AG04449 (cell line): ENCODE results near the gene ETS1.

Experiments used
- CTCF ChIA-PET: fragments of 350-600 bp; formaldehyde crosslinking; extraction: SDS; loops from one replicate; lab custom pipeline; 2021; ENCODE audit warnings: antibody characterized with exemption; lab: Yijun Ruan, JAX
- POLR2A ChIA-PET: fragments of 400-600, 350-600 bp; formaldehyde crosslinking; extraction: SDS; loops from one replicate; lab custom pipeline; 2020; ENCODE audit warnings: antibody characterized with exemption, inconsistent platforms; lab: Yijun Ruan, JAX
- DNase-seq: peaks from one replicate; pipeline ENCODE4 v3.0.0-alpha.2; 2010; ENCODE audit warnings: low read depth, low spot score
- H3K4me3 ChIP-seq: 2 replicates; pipeline ENCODE4 v1.5.1; 2011; ENCODE audit warnings: low read depth, mild to moderate bottlenecking, control low read depth, low read length
- TF ChIP-seq, protein P1 (sequence below): IDR thresholded peaks from one replicate; pipeline ENCODE4 v1.5.1; 2011; ENCODE audit warnings: mild to moderate bottlenecking, moderate library complexity, low read length, control low read depth, inconsistent platforms; ENCODE audit not compliant: insufficient read depth; ENCODE audit errors: missing control alignments

ETS1 gene

DNA sequence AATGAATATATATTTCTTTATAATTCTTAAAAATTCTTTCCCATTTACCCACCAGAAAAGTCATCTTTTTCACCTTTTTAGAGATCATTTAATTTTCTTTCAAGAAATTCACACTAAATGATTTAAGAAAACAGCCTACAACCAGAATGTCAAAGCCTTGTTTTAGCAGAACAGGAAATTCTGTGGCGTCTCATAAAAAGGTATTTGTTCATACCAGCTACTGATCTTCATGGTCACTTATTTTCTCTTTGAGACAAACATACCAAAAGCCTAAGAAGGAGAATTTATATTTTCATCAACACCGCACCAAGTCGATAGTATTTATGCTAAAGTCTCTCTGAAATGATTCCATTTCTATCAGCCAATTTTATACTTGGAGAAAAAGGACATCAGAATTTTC lies 105.3 kb downstream of the ETS1 start:
- CTCF ChIA-PET, result interaction anchor here (1.0 to 1.9 kb wide), 5 partner anchors 12 to 311 kb away, joined by 3 to 6 read pairs (median 4); no protein-coding TSS in a partner anchor
- POLR2A ChIA-PET, result no interaction called here
- no peak for DNase-seq
- TF ChIP-seq, protein P1, sequence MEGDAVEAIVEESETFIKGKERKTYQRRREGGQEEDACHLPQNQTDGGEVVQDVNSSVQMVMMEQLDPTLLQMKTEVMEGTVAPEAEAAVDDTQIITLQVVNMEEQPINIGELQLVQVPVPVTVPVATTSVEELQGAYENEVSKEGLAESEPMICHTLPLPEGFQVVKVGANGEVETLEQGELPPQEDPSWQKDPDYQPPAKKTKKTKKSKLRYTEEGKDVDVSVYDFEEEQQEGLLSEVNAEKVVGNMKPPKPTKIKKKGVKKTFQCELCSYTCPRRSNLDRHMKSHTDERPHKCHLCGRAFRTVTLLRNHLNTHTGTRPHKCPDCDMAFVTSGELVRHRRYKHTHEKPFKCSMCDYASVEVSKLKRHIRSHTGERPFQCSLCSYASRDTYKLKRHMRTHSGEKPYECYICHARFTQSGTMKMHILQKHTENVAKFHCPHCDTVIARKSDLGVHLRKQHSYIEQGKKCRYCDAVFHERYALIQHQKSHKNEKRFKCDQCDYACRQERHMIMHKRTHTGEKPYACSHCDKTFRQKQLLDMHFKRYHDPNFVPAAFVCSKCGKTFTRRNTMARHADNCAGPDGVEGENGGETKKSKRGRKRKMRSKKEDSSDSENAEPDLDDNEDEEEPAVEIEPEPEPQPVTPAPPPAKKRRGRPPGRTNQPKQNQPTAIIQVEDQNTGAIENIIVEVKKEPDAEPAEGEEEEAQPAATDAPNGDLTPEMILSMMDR, result no peak
- no peak overlapping the region for H3K4me3 ChIP-seq

DNA sequence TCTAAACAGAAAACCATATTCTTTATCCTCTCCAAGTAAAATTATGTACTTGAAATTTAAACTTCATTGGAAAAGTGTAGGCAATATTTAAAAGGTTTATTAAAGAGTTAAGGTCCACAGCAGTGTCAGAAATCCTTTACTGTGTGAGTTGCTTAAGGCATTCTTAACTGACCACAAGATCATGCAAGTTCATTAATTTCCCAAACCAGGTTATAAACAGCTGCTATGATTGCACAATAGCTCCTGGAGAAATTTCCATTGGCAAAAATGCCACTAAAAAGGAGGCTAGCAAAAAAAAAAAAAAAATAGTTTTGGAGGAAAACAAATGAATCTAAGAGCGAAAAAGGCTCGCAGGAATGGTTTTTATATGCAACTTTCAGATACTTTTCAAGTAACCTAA lies 106.2 kb downstream of the ETS1 start:
- CTCF ChIA-PET, result interaction anchor here (0.6 to 1.9 kb wide), 4 partner anchors 9 to 191 kb away, joined by 3 to 6 read pairs (median 4); no protein-coding TSS in a partner anchor
- H3K4me3 ChIP-seq, result no peak overlapping the region
- POLR2A ChIA-PET, result interaction anchor here (0.7 kb wide), 1 partner anchor 307 kb away, joined by 3 read pairs; no protein-coding TSS in a partner anchor
- no peak for DNase-seq
- TF ChIP-seq, protein P1, result no peak

- no peak for DNase-seq
- ChIA-PET CTCF (interaction anchor here (0.6 to 1.9 kb wide), 4 partner anchors 9 to 351 kb away, joined by 3 to 5 read pairs (median 3); no protein-coding TSS in a partner anchor), POLR2A (interaction anchor here (0.7 kb wide), 2 partner anchors 12 to 306 kb away, joined by 3 read pairs; no protein-coding TSS in a partner anchor)
- TF ChIP-seq, protein P1, result no peak
- no peak overlapping the region for H3K4me3 ChIP-seq
These were observed 106.7 kb downstream of the ETS1 start for GRCh38 chr11:128480665-128481064.

DNA sequence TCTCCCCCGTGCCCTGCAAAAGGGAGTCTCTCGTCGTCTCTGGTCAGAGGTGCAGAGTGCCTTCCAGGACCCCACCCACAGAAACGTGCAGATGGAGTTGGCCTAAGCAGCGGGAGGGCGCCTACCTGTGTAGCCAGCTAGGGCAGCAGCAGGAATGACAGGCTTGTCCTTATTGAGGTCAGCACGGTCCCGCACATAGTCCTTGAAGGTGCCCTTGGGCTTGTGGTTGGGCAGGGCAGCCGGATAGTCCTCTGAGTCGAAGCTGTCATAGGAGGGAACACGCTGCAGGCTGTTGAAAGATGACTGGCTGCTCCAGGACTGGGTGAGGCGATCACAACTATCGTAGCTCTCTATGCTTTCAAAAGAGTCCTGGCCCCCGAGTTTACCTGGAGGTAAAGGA lies 107.3 kb downstream of the ETS1 start:
- CTCF ChIA-PET, result interaction anchor here (0.8 to 1.9 kb wide), 5 partner anchors 10 to 352 kb away, joined by 3 to 5 read pairs (median 3); no protein-coding TSS in a partner anchor
- no peak for DNase-seq
- no peak overlapping the region for H3K4me3 ChIP-seq
- TF ChIP-seq, protein P1, result no peak
- POLR2A ChIA-PET, result interaction anchor here (0.7 kb wide), 1 partner anchor 13 kb away, joined by 3 read pairs; no protein-coding TSS in a partner anchor

GRCh38 chr11:128479144-128479543 lies 108.2 kb downstream of the ETS1 start:
- ChIA-PET POLR2A (no interaction called here), CTCF (interaction anchor here (0.6 to 1.6 kb wide), 8 partner anchors 13 to 351 kb away, joined by 3 to 5 read pairs (median 3); no protein-coding TSS in a partner anchor)
- no peak for DNase-seq
- TF ChIP-seq, protein P1, result no peak
- H3K4me3 ChIP-seq, result no peak overlapping the region

GRCh38 chr11:128478305-128478704 lies 109.1 kb downstream of the ETS1 start:
- no peak overlapping the region for H3K4me3 ChIP-seq
- CTCF ChIA-PET, result interaction anchor here (0.8 to 1.6 kb wide), 5 partner anchors 14 to 352 kb away, joined by 3 to 5 read pairs (median 4); no protein-coding TSS in a partner anchor
- POLR2A ChIA-PET, result no interaction called here
- DNase-seq, result no peak
- TF ChIP-seq, protein P1, result no peak
